WTC11 (cell line): ENCODE data around the gene ETV3. TPM values are rescaled to one million over a fixed set of nuclear protein-coding genes. Genes with fewer than 3 reads are reported as not detected.

Experiments
- ATAC-seq: fragments of 200-7000 bp; cut with Tn5 transposase; 2 replicates; pipeline ENCODE4 v1.10.0; 2021; ENCODE audit warnings: mild to moderate bottlenecking, moderate library complexity
- CTCF ChIA-PET: fragments of 300-600 bp; sonication (Branson Sonifier 250); formaldehyde crosslinking; loops from one replicate; lab custom pipeline; 2021; ENCODE audit warnings: antibody characterized with exemption; lab: Charles Lee
- POLR2A ChIA-PET: fragments of 350-600 bp; sonication (Branson Sonifier 250); formaldehyde crosslinking; loops from one replicate; lab custom pipeline; 2021; ENCODE audit warnings: antibody characterized with exemption; lab: Charles Lee
- DNase-seq: peaks from one replicate; pipeline ENCODE4 v3.0.0; 2021; ENCODE audit warnings: low spot score
- H3K27ac Mint-ChIP-seq: 2 replicates; pipeline ENCODE4 v1.8.0; 2021; ENCODE audit warnings: mixed read lengths
- H3K27me3 Mint-ChIP-seq: 2 replicates; pipeline ENCODE4 v1.8.0; 2021; ENCODE audit warnings: low read depth, mild to moderate bottlenecking, moderate library complexity, mixed read lengths
- H3K36me3 Mint-ChIP-seq: 2 replicates; pipeline ENCODE4 v1.8.0; 2021; ENCODE audit warnings: mixed read lengths
- H3K4me1 Mint-ChIP-seq: 2 replicates; pipeline ENCODE4 v1.8.0; 2022; ENCODE audit warnings: mixed read lengths
- H3K4me3 Mint-ChIP-seq: 2 replicates; pipeline ENCODE4 v1.8.0; 2021; ENCODE audit warnings: mild to moderate bottlenecking, moderate library complexity, mixed read lengths
- H3K9me3 Mint-ChIP-seq: 2 replicates; pipeline ENCODE4 v1.8.0; 2021; ENCODE audit warnings: mixed read lengths
- ETV6 ChIP-seq: sonication (generic); formaldehyde crosslinking; IDR thresholded peaks from 2 replicates; pipeline ENCODE4 v1.8.1; 2022; ENCODE audit warnings: mild to moderate bottlenecking, missing genetic modification reagents
- MAX ChIP-seq: sonication (generic); formaldehyde crosslinking; IDR thresholded peaks from 2 replicates; pipeline ENCODE4 v1.8.0; 2022; ENCODE audit warnings: mild to moderate bottlenecking, missing genetic modification reagents
- NR2C2 ChIP-seq: sonication (generic); formaldehyde crosslinking; IDR thresholded peaks from 2 replicates; pipeline ENCODE4 v1.8.0; 2022; ENCODE audit warnings: mild to moderate bottlenecking, missing genetic modification reagents
- NR3C1 ChIP-seq: sonication (generic); formaldehyde crosslinking; conservative IDR thresholded peaks from 2 replicates; pipeline ENCODE4 v1.8.1; 2023; ENCODE audit warnings: low read depth, mild to moderate bottlenecking, missing genetic modification reagents
- RORB ChIP-seq: fragments of 250-450 bp; sonication (Bioruptor Pico); IDR thresholded peaks from 2 replicates; pipeline ENCODE4 v1.9.0; 2021; ENCODE audit warnings: mild to moderate bottlenecking
- SMAD4 ChIP-seq: sonication (generic); formaldehyde crosslinking; IDR thresholded peaks from 2 replicates; pipeline ENCODE4 v1.8.0; 2022; ENCODE audit warnings: mild to moderate bottlenecking, missing genetic modification reagents
- ZNF138 ChIP-seq: sonication (generic); formaldehyde crosslinking; conservative IDR thresholded peaks from 2 replicates; pipeline ENCODE4 v1.8.1; 2022; ENCODE audit warnings: mild to moderate bottlenecking, moderate library complexity, missing genetic modification reagents
- ZNF263 ChIP-seq: sonication (generic); formaldehyde crosslinking; IDR thresholded peaks from 2 replicates; pipeline ENCODE4 v1.8.1; 2022; ENCODE audit warnings: low read depth, mild to moderate bottlenecking, moderate library complexity, missing genetic modification reagents
- total RNA-seq: library from RNA; stranded (reverse); gene quantifications from 3 replicates; pipeline ENCODE4 v1.2.3, GENCODE V29; 2021
- TF ChIP-seq, protein P1 (sequence below): sonication (generic); formaldehyde crosslinking; IDR thresholded peaks from 2 replicates; pipeline ENCODE4 v1.8.1; 2022; ENCODE audit warnings: mild to moderate bottlenecking, moderate library complexity, missing genetic modification reagents
- TF ChIP-seq, protein P2 (sequence below): sonication (generic); formaldehyde crosslinking; IDR thresholded peaks from 2 replicates; pipeline ENCODE4 v1.8.0; 2023; ENCODE audit warnings: missing genetic modification reagents, mild to moderate bottlenecking, borderline replicate concordance
- TF ChIP-seq, protein P3 (sequence below): fragments of 250-450 bp; sonication (Bioruptor Pico); IDR thresholded peaks from 2 replicates; pipeline ENCODE4 v2.1.2; 2022; ENCODE audit warnings: mild to moderate bottlenecking, moderate library complexity
- TF ChIP-seq, protein P4 (sequence below): sonication (generic); formaldehyde crosslinking; IDR thresholded peaks from 2 replicates; pipeline ENCODE4 v1.8.0; 2022; ENCODE audit warnings: mild to moderate bottlenecking, missing genetic modification reagents
- TF ChIP-seq, protein P5 (sequence below): sonication (generic); formaldehyde crosslinking; IDR thresholded peaks from 2 replicates; pipeline ENCODE4 v1.8.1; 2022; ENCODE audit warnings: low read depth, missing genetic modification reagents, borderline replicate concordance
- TF ChIP-seq, protein P6 (sequence below): sonication (generic); formaldehyde crosslinking; IDR thresholded peaks from 2 replicates; pipeline ENCODE4 v1.8.0; 2023; ENCODE audit warnings: mild to moderate bottlenecking, missing genetic modification reagents

ETV3 gene
- total RNA-seq, 1 experiment from 2014 or later, result 26.0 TPM

GRCh38 chr1:157150631-157151030, 12.4 kb upstream of the ETV3 start:
- H3K4me3 Mint-ChIP-seq, result no peak overlapping the region
- ChIA-PET POLR2A (no interaction called here), CTCF (interaction anchor here (2.7 kb wide), 1 partner anchor 60 kb away, joined by 13 read pairs; no protein-coding TSS in a partner anchor)
- peaks cover 9% of the 10 kb centered on the region; the same call in 1 of the 2 replicates for H3K27me3 Mint-ChIP-seq
- no peaks in the 10 kb centered on the region for H3K9me3 Mint-ChIP-seq
- ATAC-seq, result no peak
- TF ChIP-seq ZNF138 (CRISPR knock-in tag) (no peak), RORB (CRISPR knock-in tag) (no peak), NR2C2 (CRISPR knock-in tag) (no peak), ZNF263 (CRISPR knock-in tag) (no peak), MAX (CRISPR knock-in tag) (no peak), NR3C1 (CRISPR knock-in tag) (no peak), ETV6 (CRISPR knock-in tag) (no peak), SMAD4 (CRISPR knock-in tag) (no peak)
- TF ChIP-seq, protein P1, sequence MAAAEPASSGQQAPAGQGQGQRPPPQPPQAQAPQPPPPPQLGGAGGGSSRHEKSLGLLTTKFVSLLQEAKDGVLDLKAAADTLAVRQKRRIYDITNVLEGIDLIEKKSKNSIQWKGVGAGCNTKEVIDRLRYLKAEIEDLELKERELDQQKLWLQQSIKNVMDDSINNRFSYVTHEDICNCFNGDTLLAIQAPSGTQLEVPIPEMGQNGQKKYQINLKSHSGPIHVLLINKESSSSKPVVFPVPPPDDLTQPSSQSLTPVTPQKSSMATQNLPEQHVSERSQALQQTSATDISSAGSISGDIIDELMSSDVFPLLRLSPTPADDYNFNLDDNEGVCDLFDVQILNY (CRISPR knock-in tag), result no peak
- TF ChIP-seq, protein P2, sequence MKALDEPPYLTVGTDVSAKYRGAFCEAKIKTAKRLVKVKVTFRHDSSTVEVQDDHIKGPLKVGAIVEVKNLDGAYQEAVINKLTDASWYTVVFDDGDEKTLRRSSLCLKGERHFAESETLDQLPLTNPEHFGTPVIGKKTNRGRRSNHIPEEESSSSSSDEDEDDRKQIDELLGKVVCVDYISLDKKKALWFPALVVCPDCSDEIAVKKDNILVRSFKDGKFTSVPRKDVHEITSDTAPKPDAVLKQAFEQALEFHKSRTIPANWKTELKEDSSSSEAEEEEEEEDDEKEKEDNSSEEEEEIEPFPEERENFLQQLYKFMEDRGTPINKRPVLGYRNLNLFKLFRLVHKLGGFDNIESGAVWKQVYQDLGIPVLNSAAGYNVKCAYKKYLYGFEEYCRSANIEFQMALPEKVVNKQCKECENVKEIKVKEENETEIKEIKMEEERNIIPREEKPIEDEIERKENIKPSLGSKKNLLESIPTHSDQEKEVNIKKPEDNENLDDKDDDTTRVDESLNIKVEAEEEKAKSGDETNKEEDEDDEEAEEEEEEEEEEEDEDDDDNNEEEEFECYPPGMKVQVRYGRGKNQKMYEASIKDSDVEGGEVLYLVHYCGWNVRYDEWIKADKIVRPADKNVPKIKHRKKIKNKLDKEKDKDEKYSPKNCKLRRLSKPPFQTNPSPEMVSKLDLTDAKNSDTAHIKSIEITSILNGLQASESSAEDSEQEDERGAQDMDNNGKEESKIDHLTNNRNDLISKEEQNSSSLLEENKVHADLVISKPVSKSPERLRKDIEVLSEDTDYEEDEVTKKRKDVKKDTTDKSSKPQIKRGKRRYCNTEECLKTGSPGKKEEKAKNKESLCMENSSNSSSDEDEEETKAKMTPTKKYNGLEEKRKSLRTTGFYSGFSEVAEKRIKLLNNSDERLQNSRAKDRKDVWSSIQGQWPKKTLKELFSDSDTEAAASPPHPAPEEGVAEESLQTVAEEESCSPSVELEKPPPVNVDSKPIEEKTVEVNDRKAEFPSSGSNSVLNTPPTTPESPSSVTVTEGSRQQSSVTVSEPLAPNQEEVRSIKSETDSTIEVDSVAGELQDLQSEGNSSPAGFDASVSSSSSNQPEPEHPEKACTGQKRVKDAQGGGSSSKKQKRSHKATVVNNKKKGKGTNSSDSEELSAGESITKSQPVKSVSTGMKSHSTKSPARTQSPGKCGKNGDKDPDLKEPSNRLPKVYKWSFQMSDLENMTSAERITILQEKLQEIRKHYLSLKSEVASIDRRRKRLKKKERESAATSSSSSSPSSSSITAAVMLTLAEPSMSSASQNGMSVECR (CRISPR knock-in tag), result no peak
- TF ChIP-seq, protein P3, sequence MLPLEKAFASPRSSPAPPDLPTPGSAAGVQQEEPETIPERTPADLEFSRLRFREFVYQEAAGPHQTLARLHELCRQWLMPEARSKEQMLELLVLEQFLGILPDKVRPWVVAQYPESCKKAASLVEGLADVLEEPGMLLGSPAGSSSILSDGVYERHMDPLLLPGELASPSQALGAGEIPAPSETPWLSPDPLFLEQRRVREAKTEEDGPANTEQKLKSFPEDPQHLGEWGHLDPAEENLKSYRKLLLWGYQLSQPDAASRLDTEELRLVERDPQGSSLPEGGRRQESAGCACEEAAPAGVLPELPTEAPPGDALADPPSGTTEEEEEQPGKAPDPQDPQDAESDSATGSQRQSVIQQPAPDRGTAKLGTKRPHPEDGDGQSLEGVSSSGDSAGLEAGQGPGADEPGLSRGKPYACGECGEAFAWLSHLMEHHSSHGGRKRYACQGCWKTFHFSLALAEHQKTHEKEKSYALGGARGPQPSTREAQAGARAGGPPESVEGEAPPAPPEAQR (CRISPR knock-in tag), result no peak
- TF ChIP-seq, protein P4, sequence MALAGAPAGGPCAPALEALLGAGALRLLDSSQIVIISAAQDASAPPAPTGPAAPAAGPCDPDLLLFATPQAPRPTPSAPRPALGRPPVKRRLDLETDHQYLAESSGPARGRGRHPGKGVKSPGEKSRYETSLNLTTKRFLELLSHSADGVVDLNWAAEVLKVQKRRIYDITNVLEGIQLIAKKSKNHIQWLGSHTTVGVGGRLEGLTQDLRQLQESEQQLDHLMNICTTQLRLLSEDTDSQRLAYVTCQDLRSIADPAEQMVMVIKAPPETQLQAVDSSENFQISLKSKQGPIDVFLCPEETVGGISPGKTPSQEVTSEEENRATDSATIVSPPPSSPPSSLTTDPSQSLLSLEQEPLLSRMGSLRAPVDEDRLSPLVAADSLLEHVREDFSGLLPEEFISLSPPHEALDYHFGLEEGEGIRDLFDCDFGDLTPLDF (CRISPR knock-in tag), result no peak
- TF ChIP-seq, protein P5, sequence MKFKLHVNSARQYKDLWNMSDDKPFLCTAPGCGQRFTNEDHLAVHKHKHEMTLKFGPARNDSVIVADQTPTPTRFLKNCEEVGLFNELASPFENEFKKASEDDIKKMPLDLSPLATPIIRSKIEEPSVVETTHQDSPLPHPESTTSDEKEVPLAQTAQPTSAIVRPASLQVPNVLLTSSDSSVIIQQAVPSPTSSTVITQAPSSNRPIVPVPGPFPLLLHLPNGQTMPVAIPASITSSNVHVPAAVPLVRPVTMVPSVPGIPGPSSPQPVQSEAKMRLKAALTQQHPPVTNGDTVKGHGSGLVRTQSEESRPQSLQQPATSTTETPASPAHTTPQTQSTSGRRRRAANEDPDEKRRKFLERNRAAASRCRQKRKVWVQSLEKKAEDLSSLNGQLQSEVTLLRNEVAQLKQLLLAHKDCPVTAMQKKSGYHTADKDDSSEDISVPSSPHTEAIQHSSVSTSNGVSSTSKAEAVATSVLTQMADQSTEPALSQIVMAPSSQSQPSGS (CRISPR knock-in tag), result no peak
- TF ChIP-seq, protein P6, sequence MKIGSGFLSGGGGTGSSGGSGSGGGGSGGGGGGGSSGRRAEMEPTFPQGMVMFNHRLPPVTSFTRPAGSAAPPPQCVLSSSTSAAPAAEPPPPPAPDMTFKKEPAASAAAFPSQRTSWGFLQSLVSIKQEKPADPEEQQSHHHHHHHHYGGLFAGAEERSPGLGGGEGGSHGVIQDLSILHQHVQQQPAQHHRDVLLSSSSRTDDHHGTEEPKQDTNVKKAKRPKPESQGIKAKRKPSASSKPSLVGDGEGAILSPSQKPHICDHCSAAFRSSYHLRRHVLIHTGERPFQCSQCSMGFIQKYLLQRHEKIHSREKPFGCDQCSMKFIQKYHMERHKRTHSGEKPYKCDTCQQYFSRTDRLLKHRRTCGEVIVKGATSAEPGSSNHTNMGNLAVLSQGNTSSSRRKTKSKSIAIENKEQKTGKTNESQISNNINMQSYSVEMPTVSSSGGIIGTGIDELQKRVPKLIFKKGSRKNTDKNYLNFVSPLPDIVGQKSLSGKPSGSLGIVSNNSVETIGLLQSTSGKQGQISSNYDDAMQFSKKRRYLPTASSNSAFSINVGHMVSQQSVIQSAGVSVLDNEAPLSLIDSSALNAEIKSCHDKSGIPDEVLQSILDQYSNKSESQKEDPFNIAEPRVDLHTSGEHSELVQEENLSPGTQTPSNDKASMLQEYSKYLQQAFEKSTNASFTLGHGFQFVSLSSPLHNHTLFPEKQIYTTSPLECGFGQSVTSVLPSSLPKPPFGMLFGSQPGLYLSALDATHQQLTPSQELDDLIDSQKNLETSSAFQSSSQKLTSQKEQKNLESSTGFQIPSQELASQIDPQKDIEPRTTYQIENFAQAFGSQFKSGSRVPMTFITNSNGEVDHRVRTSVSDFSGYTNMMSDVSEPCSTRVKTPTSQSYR (CRISPR knock-in tag), result no peak
- H3K36me3 Mint-ChIP-seq, result no peaks in the 10 kb centered on the region
- peaks cover 16% of the 10 kb centered on the region for H3K4me1 Mint-ChIP-seq
- H3K27ac Mint-ChIP-seq, result no peak overlapping the region
- DNase-seq, result no peak
